Measurements from ENCODE around the gene LLGL1.

The LLGL1 gene

GRCh38 chr17:18278867-18279266 lies 53.4 kb downstream of the LLGL1 start:
- DNase-seq (ENCODE audit: low read depth in 2 of 2), result peak; percentile 52 to 59
- H3K4me3 ChIP-seq (replicated peaks in 1 of 2; ENCODE audit: low read depth in 2 of 2, low read length in 2 of 2), result no peak overlapping the region
- TF ChIP-seq CTCF (IDR thresholded peaks at IDR 0.05; ENCODE audit: low read depth, low read length), result no peak

- DNase-seq (ENCODE audit: low read depth in 2 of 2), result no peak
- no peak for TF ChIP-seq CTCF (IDR thresholded peaks at IDR 0.05; ENCODE audit: low read depth, low read length)
- H3K4me3 ChIP-seq (replicated peaks in 1 of 2; ENCODE audit: low read depth in 2 of 2, low read length in 2 of 2), result no peak overlapping the region
Observed at GRCh38 chr17:18280249-18280648, 54.8 kb downstream of the LLGL1 start.

- TF ChIP-seq CTCF (IDR thresholded peaks at IDR 0.05; ENCODE audit: low read depth, low read length), result no peak
- no peak overlapping the region for H3K4me3 ChIP-seq (replicated peaks in 1 of 2; ENCODE audit: low read depth in 2 of 2, low read length in 2 of 2)
- DNase-seq (ENCODE audit: low read depth in 2 of 2), result peak in 1 of 2 donors; percentile 30
Observed at GRCh38 chr17:18280766-18281371, 55.4 kb downstream of the LLGL1 start.

- TF ChIP-seq CTCF (IDR thresholded peaks at IDR 0.05; ENCODE audit: low read depth, low read length), result no peak
- H3K4me3 ChIP-seq (replicated peaks in 1 of 2; ENCODE audit: low read depth in 2 of 2, low read length in 2 of 2), result no peak overlapping the region
- no peak for DNase-seq (ENCODE audit: low read depth in 2 of 2)
Observed at GRCh38 chr17:18281788-18282187, 56.4 kb downstream of the LLGL1 start.

- TF ChIP-seq CTCF (IDR thresholded peaks at IDR 0.05; ENCODE audit: low read depth, low read length), result no peak
- H3K4me3 ChIP-seq (replicated peaks in 1 of 2; ENCODE audit: low read depth in 2 of 2, low read length in 2 of 2), result no peak overlapping the region
- no peak for DNase-seq (ENCODE audit: low read depth in 2 of 2)
Observed at GRCh38 chr17:18285296-18285695, 59.9 kb downstream of the LLGL1 start.

GRCh38 chr17:18291718-18292540 lies 66.5 kb downstream of the LLGL1 start:
- no peak overlapping the region for H3K4me3 ChIP-seq (replicated peaks in 1 of 2; ENCODE audit: low read depth in 2 of 2, low read length in 2 of 2)
- TF ChIP-seq CTCF (IDR thresholded peaks at IDR 0.05; ENCODE audit: low read depth, low read length), result no peak
- no peak for DNase-seq (ENCODE audit: low read depth in 2 of 2)
